ENCODE results near the gene KRTAP17-1. TPM values are rescaled to one million over a fixed set of nuclear protein-coding genes. Genes with fewer than 3 reads are reported as not detected.
A peak's percentile ranks its signal among the peaks of the same experiment; 100 is the strongest.

KRTAP17-1 gene
- total RNA-seq, 1 donor from 2014 or later = not detected

DNA sequence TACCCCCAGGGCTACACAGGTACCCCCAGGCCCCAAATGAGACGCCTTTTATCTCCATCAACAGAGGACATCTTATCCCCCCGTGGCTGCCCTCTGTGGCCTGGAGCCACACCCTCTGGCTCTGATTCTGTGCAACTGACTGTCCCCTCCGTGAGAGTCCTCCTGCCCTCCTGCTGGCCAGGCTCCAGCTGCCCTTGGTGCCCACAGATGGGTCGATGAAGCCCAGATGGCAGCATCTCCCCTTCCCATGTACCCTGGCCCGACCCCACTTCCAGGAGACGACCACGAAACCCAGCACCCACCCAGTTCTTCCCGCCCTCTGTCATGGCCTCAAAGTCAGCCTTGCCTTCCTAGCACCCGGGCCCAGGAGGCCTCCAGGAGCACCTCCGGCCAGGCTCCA, 9.6 kb upstream of the KRTAP17-1 start:
- DNase-seq (ENCODE audit: extremely low spot score, unreplicated experiment) = no peak
- Mint-ChIP-seq H3K27me3 (no peaks in the 10 kb centered on the region), H3K27ac (no peak overlapping the region), H3K4me1 (ENCODE audit: unreplicated experiment) (peaks cover 6% of the 10 kb centered on the region), H3K36me3 (no peaks in the 10 kb centered on the region), H3K9me3 (peaks cover 4% of the 10 kb centered on the region), H3K4me3 (no peak overlapping the region)
- TF ChIP-seq, protein P1, sequence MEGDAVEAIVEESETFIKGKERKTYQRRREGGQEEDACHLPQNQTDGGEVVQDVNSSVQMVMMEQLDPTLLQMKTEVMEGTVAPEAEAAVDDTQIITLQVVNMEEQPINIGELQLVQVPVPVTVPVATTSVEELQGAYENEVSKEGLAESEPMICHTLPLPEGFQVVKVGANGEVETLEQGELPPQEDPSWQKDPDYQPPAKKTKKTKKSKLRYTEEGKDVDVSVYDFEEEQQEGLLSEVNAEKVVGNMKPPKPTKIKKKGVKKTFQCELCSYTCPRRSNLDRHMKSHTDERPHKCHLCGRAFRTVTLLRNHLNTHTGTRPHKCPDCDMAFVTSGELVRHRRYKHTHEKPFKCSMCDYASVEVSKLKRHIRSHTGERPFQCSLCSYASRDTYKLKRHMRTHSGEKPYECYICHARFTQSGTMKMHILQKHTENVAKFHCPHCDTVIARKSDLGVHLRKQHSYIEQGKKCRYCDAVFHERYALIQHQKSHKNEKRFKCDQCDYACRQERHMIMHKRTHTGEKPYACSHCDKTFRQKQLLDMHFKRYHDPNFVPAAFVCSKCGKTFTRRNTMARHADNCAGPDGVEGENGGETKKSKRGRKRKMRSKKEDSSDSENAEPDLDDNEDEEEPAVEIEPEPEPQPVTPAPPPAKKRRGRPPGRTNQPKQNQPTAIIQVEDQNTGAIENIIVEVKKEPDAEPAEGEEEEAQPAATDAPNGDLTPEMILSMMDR (conservative IDR thresholded peaks at IDR 0.05) = no peak

DNA sequence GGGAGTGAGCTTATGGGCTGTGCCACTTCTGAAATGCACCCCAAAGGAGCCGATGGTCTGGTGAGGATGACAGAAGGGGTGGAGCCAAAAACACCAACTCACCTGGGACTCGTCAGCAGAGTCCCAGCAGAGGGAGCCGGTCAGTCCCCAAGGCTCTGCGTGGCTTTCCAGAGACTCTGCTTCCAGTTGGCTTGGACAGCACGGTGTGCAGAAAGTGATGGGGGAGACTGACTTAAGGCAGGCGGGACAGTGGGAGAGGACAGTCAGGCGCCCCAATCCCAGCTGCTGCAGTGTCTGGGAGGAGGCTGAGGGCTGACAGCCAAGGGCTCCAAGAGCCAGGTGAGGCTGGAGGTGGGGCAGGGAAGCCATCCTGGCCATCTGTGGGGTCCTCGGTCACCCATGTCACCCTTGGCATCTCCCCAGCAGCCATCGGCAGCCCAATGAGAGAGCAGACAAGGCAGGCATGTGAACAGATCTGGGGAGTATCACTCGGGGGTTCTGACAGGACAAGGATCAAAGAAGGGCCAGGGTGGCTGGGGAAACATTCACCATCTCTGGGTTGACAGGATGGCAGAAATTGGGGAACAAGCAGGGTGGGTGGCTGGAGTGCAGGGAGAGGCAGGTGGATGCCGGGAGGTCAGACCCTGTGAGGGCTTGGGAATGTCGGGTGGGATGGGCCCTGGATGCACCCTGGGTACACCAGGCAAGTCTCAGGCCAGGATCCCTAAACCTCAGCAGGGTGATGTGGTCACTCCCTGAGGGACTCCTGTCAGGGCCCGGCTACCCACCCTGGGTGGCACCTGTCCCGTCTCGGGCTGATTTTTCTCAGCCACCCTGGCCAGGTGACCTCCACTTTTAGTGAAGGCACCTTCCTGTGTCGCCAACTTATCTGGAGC, 8.9 kb upstream of the KRTAP17-1 start:
- no peak for DNase-seq (ENCODE audit: extremely low spot score, unreplicated experiment)
- Mint-ChIP-seq H3K4me1 (ENCODE audit: unreplicated experiment) (peaks cover 6% of the 10 kb centered on the region), H3K4me3 (no peak overlapping the region), H3K9me3 (peaks cover 10% of the 10 kb centered on the region), H3K36me3 (no peaks in the 10 kb centered on the region), H3K27ac (peak overlapping the region; percentile 61), H3K27me3 (no peaks in the 10 kb centered on the region)
- TF ChIP-seq, protein P1 (conservative IDR thresholded peaks at IDR 0.05) = peak; percentile 28

DNA sequence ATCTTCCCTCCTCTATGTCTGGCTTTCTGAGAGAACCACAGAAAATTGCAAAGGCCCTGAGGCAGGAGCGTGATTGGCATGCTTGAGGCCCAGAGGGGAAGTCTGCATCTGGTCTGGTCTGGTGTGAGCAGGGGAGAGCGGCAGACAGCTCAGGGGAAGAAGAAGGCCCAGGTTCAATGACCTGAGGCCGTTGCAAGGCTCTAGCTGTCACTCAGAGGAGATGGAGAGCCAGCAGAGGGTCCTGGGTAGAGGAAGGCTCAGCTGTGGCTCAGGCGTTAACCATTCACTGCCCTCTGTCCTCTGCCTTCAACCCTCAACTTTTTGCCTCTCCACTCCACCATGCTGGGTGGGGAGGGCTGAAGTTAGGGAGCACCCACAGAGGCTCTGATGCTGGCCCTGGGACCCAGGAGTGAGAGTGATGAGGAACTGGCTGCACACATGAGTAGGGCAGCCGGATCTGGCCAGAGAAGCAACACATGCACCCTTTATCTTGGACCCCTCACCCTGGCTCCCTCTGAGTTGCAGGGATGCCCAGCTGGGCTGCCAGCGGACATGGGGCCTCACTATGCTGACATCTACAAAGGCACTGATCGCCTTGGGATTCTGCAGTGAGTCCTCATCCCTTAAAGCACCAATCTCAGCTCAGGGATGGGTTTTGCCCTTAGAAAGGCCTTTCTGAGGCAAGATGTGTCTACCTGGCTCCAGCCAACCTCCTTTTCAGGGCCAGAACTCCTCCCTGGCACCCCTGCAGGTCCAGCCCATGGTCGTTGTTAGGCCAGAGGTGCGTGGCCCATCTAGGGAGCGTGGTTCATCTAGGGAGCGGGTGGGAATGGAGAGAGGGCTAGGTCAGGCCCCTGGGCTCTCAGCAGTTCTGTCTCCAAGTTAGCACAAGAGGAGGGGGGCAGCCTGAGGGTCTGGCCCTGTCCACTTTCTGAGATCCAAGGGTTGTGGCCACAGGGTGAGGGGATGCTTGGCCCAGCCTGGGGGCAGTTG, 7.7 kb upstream of the KRTAP17-1 start:
- DNase-seq (ENCODE audit: extremely low spot score, unreplicated experiment) = no peak
- Mint-ChIP-seq H3K27me3 (no peaks in the 10 kb centered on the region), H3K27ac (peak overlapping the region; percentile 13), H3K36me3 (no peaks in the 10 kb centered on the region), H3K9me3 (peaks cover 15% of the 10 kb centered on the region), H3K4me1 (ENCODE audit: unreplicated experiment) (peaks cover 6% of the 10 kb centered on the region), H3K4me3 (no peak overlapping the region)
- TF ChIP-seq, protein P1 (conservative IDR thresholded peaks at IDR 0.05) = no peak

DNA sequence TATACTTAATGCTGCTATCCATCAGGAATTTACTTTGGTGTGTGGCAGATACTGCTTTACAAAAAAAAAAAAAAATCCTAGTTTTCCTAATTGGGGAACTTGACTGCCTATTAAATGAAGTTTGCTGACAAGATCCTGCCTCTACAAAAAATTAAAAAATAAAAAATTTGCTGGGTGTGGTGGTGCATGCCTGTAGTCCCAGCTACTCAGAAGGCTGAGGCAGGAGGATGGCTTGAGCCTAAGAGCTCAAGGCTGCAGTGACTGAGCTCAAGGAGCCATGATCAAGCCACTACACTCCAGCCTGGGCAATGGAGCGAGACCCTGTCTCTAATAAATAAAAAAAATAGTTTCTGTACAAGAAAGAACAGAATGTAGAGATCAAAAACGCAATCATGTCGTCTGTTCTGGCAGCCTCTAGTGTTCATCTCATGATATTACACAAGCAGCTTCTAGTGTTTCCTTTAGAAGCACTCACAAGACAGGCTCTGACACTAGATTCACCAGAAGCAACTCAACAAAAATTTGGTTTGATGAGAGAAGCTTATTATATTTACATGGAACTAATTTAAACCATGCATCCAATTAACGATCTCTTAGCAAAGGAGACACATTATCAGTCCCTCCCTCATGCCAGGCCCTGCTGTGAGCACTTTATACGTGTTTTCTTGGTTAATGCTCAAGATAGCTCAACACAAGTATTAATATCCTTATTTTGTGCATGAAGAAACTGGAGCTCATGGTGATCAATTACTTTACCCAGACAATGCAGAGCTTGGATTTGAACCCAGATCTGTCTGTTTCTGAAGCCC, 6.8 kb upstream of the KRTAP17-1 start:
- no peaks in the 10 kb centered on the region for H3K27me3 Mint-ChIP-seq
- DNase-seq (ENCODE audit: extremely low spot score, unreplicated experiment) = no peak
- peaks cover 15% of the 10 kb centered on the region for H3K9me3 Mint-ChIP-seq
- H3K36me3 Mint-ChIP-seq = no peaks in the 10 kb centered on the region
- H3K4me1 Mint-ChIP-seq (ENCODE audit: unreplicated experiment) = peaks cover 6% of the 10 kb centered on the region
- peak overlapping the region; percentile 13 for H3K27ac Mint-ChIP-seq
- TF ChIP-seq, protein P1 (conservative IDR thresholded peaks at IDR 0.05) = peak; percentile 85
- no peak overlapping the region for H3K4me3 Mint-ChIP-seq

DNA sequence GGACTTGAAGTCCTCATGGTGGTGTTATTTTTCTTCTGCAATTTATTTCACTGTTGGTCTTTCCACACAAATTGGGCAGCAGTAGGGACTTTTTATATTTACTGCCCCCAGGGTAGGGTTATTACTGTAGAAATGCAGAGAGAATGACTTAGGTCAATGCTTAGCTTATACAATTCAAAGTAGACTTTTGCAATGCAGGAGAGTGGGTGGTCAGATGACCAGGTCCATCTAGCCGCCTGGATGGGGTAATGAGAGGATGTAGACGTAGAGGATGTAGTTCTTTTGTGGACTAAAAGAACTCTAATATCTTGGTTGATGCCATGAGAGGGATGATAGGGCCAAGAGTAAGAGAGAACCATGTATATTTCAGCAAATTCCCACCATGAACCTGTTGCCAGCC, 2.7 kb upstream of the KRTAP17-1 start:
- peaks cover 15% of the 10 kb centered on the region for H3K9me3 Mint-ChIP-seq
- no peaks in the 10 kb centered on the region for H3K27me3 Mint-ChIP-seq
- H3K4me1 Mint-ChIP-seq (ENCODE audit: unreplicated experiment) = peaks cover 6% of the 10 kb centered on the region
- TF ChIP-seq, protein P1 (conservative IDR thresholded peaks at IDR 0.05) = no peak
- no peak overlapping the region for H3K27ac Mint-ChIP-seq
- H3K36me3 Mint-ChIP-seq = no peaks in the 10 kb centered on the region
- no peak overlapping the region for H3K4me3 Mint-ChIP-seq
- DNase-seq (ENCODE audit: extremely low spot score, unreplicated experiment) = no peak

Measured in type B pancreatic cell (in vitro differentiated cells).